ENCODE data around the gene PTPRN2.

Gene PTPRN2

DNA sequence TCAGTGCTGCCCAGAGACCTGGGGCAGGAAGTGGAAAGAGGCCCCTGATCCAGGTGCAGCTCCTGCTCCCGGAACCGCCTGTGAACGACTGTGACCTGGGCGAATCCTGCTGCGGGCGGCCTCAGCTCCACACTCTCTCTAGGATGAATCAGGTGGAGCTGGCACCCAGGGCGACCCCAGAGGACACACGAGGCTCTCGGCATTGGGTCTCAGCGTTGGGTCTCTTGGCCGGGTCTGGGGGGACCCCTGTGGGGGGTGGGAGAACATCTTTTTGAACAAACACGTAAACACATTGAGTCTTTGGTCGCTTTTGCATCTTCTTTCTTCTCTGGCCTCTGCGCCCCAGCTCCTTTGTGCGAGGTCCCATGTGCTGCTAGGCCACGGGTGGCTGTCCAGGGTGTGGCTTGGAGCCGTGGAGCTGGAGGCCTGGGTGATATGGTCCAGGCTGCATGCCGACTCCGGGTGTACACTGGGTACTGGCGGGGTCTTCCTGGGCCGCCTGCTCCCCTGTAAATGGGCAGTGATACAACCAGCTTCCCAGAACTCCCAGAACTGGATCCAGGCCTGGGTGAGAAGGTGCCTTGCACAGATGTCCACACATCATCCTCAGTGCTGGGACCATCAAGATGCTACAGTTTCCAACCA, 815.0 kb downstream of the PTPRN2 start:
- DNase-seq (ENCODE audit: low spot score): no peak

DNA sequence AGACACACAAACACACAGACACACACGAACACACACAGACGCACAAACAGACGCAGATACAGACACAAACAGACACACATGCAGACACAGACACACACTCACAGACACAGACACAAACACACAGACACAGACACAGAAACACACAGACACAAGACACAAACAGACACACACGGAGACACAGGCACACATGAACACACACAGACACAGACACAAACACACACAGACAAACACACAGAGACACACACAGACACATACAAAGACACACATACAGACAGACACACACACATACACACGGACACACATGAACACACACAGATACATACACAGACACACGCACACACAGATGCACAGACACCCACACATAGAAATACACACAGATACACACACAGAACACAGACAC, 815.9 kb downstream of the PTPRN2 start:
- no peak for DNase-seq (ENCODE audit: low spot score)

DNA sequence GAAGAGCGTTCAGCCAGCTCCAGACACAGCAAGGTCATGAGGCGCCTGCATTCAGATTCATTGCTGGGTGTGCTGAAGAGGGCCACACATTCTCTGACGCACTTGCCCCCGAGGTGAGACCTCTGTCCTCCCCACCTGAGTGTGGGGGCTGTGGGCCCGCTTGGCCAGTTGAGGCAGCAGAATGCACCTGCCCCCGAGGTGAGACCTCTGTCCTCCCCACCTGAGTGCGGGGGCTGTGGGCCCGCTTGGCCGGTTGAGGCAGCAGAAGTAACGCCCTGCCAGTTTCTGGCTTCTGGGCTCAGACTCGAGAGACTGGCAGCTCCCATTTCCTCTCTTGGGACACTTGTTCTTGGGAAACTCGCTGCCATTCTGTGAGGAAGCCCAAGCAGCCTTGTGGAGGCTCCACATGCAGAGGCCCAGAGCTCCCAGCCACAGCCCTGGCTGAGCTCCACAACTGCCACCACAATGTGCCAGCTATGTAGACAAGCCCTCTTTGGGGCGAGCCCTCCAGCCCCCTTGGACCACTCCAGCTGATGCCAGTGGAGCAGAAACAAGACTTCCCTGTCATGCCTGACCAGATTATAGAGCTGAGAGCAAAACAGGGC, 816.8 kb downstream of the PTPRN2 start:
- DNase-seq (ENCODE audit: low spot score): no peak

DNA sequence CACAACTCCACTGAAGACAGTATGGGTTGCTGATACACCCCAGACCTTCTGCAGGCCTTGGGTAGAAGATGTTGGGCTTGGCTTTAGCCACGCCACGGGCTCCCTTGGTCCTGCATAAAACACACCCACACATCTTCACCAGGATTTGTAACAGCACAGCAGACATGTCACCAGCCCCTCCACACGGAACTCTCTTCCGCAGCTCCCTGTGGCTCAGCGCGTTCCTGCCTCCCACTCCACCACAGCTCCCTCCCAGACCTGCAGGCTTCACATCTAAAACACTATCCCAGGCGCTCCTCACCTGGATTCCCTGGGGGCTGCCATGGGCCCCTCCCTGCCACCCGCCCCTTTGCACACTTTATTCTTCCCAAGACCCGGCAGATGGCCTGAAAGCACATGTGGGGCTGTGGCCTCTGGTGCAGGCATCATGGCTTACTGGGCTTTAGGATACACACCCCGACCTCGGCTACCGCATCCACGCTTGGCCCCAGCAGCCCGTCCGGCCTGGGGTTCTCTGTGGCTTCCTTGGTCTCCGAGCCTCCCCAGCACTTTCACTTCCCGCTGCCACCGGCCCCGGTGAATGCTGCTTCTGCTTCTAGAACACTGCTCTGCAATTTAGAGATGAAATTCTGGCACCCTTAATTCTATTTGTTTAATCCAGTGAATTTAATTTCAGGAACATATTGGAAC, 818.0 kb downstream of the PTPRN2 start:
- no peak for DNase-seq (ENCODE audit: low spot score)

DNA sequence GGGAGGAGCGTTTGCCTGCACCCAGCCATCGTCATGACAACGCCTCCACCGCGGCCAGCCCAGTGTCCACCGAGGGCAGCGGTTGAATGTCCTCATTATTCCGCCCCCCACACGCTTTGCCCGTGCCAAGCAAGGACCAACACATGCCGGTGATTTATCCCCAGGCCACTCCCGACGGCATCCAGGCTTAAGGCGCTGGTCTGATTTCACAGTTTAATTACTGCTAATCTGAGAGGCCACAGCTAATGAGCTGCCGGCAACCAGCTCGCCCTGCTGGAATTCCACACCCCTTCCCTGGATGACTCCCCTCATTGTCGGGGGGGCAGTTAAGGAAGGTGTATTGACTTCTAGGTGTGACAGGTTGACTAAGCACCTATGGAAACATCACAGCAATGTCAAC, 818.5 kb downstream of the PTPRN2 start:
- no peak for DNase-seq (ENCODE audit: low spot score)

DNA sequence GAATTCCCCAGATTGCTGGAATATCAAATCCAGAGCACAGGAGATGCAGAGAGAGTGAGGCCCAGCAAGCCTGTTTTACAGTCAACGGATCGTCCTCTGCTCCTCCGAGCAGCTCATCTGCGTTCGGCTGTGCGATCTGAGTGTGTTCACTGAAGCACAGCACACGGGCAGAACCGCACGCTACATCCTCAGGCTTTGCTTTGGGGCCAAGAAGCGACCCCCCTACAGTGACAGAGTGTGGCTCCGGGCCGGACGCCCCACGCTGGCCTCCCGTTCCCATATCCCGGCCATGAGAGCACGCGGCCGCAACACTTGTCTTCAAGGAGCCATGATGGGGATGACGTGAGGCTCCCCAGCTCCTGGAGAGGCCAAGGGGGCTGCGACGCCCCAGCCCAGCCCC, 819.4 kb downstream of the PTPRN2 start:
- DNase-seq (ENCODE audit: low spot score): no peak

DNA sequence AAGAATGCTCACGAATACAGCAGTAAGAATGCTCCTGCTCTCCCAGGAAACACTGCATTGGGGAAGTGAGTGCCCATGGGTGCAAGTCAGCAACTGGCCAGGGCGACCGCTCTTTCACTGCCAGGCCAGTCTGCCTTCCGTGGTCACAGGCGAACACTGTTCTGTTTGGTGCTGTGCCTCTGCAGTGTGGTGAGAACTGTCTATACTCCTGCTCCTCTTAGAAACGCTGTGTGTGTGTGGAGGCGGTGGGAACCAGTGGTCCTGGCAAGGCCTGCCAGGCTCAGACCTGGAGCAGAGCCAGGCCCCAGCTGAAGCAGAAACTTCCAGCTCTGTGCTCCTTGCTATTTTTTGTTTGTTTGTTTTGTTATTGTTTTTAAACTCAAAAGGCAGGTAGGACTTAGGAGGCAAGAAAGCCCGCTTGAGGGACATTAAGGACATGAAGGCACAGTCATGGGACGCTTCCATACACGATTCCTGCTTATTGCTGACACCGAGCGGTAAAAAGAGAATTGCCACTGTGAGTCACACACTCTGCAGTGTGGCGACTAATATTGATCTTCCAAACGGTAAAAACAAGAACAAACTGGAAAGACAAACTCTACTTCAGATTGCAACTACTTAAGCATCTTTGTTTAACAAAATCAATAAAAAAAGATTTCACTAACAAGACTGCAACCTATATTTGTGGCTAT, 820.0 kb downstream of the PTPRN2 start:
- no peak for DNase-seq (ENCODE audit: low spot score)

DNA sequence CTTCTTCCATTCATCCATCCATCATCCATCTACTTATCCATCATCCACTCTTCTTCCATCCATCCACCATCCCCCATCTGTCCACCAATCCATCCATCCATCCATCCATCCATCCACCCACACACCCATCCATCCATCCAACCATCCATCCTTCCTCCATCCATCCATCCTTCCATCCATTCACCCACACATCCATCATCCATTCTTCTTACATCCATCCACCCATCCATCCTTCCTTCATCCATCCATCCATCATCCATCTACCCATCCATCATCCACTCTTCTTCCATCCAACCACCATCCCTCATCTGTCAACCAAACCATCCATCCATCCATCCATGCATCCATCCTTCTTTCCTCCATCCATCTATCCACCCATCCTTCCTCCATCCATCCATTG, 821.5 kb downstream of the PTPRN2 start:
- DNase-seq (ENCODE audit: low spot score): no peak

DNA sequence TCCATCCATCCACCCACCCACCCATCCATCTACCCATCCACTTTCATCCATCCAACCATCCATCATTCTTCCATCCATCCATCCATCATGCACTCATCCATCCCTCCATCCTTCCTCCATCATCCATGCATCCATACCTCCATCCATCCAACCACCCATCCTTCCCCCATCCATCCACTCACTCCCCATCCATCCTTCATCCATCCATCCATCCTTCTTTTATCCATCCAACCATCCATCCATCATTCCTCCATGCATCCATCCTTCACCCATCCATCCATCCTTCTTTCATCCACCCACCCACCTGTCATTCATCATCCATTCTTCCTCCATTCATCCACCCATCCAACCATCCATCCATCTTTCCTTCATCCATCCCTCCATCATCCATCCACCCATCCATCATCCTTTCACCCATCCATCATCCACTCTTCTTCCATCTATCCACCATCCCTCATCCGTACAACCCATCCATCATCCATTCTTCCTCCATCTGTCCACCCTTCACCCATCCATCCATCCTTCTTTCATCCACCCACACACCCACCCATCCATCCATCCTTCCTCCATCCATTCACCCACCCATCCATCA, 822.6 kb downstream of the PTPRN2 start:
- DNase-seq (ENCODE audit: low spot score): no peak

DNA sequence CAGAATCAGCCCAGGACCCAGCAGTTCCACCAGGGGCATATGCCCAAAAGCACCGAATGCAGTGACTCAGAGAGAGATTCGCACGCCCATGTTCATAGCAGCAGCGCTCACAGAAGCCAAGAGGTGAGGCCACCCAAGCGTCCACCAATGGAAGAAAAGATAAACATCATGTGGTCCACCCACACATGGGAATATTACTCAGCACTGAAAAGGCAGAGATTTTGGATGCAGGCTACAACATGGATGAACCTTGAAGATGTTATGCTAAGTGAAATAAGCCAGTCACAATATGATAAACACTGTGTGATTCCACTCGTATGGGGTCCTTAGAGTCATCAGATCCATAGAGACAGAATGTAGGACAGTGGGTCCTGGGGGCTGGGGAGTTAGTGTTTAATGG, 823.4 kb downstream of the PTPRN2 start:
- DNase-seq (ENCODE audit: low spot score): no peak

DNA sequence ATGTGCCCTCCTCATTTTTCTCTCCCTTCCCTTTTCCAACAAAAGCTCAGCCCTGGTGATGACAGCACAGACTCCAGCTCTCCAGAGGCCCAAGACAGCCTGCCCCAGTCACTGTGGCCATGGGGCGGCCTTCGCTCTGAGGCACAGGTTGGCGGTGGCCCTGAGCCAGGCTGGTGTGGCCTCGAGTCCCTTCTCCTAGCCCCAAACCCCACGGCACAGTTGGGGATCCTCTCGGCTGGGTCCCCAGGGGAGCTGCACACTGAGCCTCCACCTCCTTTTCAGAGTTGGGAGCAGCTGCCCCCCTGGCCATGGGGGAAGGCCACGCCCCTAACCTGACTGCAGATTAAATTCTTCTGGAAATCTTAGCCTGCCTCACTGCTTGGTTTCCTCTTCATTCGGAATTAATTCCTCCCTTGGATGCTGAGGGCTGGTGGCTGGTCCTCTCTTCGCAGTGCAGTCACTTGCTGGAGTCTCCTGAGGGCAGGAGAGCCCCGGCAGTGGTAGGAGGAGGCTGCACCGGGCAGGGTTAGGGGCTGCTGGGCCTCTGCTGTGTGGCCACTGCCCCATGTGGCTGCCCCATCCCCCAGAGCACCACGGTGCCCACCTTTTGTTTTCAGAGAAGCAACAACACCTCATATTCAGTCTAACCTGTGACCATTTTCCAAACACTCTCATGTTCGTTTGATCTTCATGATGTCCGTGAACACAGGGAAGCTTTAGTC, 824.2 kb downstream of the PTPRN2 start:
- DNase-seq (ENCODE audit: low spot score): no peak

DNA sequence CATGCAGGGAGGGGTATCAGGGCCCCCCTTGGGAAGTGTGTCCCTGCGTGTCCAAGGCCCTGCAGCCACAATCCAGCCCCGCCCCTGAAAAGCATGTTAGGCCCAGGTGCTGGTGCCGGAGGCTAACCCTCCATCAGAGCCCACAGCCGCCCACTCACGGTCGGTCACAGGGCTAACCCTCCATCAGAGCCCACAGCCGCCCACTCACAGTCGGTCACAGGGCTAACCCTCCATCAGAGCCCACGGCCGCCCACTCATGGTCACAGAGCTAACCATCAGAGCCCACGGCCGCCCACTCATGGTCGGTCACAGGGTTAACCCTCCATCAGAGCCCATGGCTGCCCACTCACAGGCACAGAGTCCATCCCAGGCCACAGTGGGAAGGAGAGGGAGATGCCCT, 824.8 kb downstream of the PTPRN2 start:
- DNase-seq (ENCODE audit: low spot score): no peak

DNA sequence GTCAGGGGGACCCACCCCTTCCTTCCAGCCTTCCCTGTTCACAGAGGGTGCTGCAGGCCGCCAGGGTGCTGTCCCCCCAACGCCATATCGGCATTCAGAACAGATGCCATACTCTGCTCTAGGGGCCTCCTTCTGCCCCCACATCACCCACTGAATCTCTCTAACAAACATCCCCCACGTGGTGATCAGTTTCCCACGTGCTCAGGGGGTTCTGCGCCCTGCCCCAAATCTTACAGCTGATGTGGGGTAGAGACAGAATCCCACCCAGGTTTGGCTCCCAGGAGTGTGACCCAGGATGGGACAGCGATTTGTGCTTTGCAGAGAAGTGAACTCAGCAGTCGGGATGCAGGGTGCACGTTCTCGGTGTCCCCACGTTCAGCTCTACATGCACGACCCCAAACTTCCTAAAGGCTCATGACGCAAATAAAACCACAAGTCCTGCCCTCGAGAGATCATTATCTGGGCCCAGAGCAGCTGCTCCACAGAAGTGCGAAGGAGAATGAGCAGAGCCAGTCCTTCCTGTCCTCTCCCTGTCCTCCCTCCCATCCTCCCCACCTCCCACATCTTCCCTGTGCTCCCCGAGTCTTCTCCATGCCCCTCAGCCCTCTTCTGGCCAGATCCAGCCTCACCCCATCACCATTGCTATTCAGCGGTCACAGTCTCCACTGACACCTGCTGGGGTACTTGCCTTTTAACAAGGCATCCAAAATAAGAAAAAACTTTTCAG, 827.5 kb downstream of the PTPRN2 start:
- no peak for DNase-seq (ENCODE audit: low spot score)

DNA sequence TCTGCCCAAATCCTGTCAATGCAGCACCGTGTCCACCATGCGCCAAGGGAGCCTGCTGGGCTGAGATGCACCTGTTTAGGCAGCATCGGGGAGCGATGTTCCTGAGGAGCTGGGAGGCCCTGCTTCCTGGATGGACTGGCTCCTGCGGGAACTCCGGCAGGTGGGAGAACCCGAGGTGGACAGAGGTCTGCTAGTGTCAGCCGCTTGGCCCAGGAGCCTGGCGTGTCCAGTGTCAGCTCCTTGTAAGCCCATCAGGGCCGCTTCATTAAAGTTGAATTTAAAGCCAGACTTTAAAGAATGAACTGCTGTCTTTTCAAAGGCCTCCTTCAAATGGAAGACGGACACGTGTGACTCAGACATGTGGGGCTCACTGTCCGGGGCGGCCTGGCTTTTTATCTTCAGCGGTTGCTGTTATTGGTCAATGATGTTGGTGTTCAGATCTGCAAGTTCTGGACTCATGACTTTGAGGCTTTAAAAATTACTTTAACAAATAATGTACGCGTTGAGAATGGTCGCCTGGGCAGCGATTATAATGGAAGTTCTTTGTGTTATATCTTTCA, 828.3 kb downstream of the PTPRN2 start:
- no peak for DNase-seq (ENCODE audit: low spot score)

DNA sequence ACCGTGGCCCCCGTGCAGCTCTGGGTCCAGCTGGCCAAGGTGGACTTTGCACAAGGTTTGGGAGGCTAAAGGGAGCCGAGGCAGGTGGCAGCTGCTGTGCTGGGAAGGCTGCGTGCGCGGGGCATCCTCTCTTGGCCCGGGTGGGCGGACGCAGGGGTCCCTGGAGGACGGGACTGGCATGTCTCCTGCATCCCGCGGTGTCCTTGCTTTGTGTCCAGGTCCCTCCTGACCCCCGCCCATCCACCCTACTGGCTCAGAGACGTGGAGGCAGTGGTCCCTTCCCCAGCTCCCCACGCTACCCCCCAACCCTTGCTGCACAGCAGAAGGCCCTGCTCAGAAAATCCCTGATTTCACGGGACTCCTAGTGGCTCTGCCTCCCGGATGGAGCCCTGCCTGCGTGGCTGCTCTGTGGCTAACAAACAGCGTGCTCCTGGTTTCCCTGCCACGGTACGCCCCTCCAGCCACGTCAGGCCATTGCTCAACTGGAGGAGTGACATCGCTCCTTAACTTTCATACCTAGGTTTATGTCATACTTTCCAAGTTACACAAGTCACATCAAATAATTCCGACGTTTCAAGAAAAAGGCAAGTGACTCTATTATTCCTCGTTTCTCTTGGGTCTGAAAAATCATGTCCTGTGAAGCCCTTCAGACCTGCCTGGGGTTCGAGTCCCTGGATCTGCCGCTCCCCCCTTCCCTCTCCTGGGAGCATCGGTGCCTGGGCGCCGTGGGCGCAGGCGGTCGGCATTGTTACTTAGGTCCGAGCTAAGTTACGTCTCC, 829.0 kb downstream of the PTPRN2 start:
- no peak for DNase-seq (ENCODE audit: low spot score)

DNA sequence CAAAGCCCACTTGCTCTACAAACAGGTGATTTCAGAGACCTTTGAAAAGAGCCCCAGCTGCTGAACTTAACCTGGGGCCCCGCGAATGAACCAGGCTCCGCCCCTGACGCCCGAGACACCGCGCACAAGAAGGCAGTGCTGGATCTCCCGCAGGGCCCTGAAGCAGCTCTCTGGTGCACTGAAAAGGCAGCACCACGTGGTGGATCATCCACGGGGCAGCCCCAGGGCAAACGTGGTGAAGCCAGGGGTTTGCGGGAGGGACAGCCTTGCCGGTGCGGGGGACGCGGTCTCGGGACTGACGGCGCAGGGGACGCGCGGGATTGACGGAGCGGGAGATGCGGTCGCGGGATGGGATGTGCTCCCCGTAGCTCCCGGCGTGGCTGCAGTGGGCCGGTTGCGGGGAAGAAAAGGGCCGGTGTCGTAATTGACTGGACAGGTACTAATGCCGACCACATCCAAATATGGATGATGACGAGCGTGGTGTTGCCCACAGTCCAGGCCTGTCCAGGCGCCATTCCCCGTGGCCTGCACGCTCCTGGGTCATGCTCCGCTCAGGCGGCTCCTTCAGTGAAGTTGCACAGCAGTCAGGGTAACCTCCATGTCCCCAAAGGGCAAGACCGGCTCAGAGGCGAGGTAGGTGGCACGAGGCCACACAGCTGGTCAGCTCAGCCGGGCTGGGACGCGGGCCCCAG, 829.7 kb downstream of the PTPRN2 start:
- no peak for DNase-seq (ENCODE audit: low spot score)

DNA sequence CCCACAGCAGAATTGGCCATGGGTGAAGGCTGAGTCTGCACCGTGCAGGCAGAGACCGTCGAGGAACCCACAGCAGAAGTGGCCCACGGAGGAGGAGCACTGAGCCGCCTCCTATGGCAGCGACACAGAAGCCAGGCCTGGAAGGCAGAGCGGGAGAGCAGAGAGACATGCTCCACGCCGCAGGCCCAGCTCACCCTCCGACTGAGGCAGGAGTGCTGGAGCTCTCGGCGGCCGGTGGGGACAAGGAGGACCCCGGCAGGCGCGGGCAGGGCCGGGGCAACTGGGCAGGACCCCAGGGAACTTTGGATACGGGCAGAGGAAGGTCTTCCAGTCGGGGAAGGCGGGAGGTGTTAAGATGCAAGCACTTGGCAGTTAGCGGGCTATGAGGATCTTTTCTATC, 830.4 kb downstream of the PTPRN2 start:
- DNase-seq (ENCODE audit: low spot score): no peak

DNA sequence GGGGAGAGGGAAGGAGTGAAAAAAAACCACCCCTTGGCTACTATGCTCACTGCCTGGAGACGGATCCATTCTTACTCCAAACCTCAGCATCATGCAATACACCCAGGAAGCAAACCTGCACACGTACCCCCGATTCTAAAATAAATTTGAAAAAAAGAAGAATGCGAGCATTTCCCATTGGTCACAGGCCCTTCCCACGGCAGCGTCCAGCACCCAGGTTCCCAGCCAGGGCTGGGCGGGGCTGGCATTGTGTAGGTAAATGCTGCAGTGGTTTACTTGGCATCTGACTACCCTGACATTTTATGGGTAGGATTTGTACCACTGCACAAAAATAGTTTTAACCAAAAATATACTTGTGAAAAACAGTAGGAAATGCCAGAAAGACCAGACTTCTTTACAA, 831.9 kb downstream of the PTPRN2 start:
- DNase-seq (ENCODE audit: low spot score): no peak

DNA sequence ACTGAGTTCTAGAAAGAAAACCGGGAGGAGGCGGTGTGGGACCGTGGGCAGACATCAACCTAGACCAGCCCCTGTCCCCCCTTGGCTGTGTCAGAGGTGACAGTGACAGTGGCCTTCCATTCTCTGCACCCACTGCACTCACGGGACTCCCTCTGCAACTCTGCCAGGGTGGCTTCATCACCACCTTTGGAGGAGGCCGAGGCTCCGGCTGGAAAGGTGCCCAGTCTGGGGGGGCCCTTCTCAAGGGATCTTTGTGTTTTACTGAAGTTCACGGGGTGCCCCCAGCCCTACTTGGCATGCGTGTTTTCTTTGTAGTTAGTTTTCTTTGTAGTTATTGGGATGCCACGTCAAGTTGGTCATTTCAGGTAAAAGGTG, 833.2 kb downstream of the PTPRN2 start:
- DNase-seq (ENCODE audit: low spot score): no peak

Measured in LoVo (cell line).